H9 (cell line): ENCODE results near the gene ALG10B. TPM values are rescaled to one million over a fixed set of nuclear protein-coding genes. Genes with fewer than 3 reads are reported as not detected.
"Not testable (repeated sequence)": the region's sequence is repeated elsewhere in the genome, so short reads cannot be mapped to it uniquely, and the experiment has no call there.

Experiments
- DNase-seq: peaks from one replicate; pipeline ENCODE4 v3.0.0-alpha.2; 2017
- H2AFZ ChIP-seq: one replicate; pipeline ENCODE4 v1.6.1; 2013; ENCODE audit warnings: mild to moderate bottlenecking, low read length, control low read depth, moderate library complexity
- H2AK5ac ChIP-seq: 2 replicates; pipeline ENCODE4 v1.6.1; 2013; ENCODE audit warnings: low read length, control low read depth, mixed read lengths; ENCODE audit not compliant: insufficient read length
- H2BK120ac ChIP-seq: one replicate; pipeline ENCODE4 v1.6.1; 2013; ENCODE audit warnings: low read depth, mild to moderate bottlenecking, low read length, control low read depth, inconsistent platforms; ENCODE audit not compliant: poor library complexity, severe bottlenecking
- H2BK12ac ChIP-seq: 2 replicates; pipeline ENCODE4 v1.6.1; 2013; ENCODE audit warnings: low read length, control low read depth, mixed read lengths, low read depth; ENCODE audit not compliant: insufficient read length
- H2BK15ac ChIP-seq: 2 replicates; pipeline ENCODE4 v1.6.1; 2013; ENCODE audit warnings: low read depth, low read length, control low read depth
- H2BK20ac ChIP-seq: one replicate; pipeline ENCODE4 v1.6.1; 2013; ENCODE audit warnings: low read depth, mild to moderate bottlenecking, low read length, control low read depth, inconsistent platforms; ENCODE audit not compliant: poor library complexity, severe bottlenecking
- H2BK5ac ChIP-seq: 2 replicates; pipeline ENCODE4 v1.6.1; 2013; ENCODE audit warnings: low read length, control low read depth, mixed read lengths; ENCODE audit not compliant: insufficient read length
- H3K14ac ChIP-seq: 2 replicates; pipeline ENCODE4 v1.6.1; 2013; ENCODE audit warnings: low read length, control low read depth; ENCODE audit not compliant: insufficient read depth
- H3K18ac ChIP-seq: 2 replicates; pipeline ENCODE4 v1.6.1; 2013; ENCODE audit warnings: low read depth, mild to moderate bottlenecking, mixed read lengths, low read length, control low read depth; ENCODE audit not compliant: insufficient read length
- H3K23ac ChIP-seq: 2 replicates; pipeline ENCODE4 v1.6.1; 2013; ENCODE audit warnings: low read length, control low read depth, mixed read lengths, low read depth; ENCODE audit not compliant: insufficient read length
- H3K23me2 ChIP-seq: 2 replicates; pipeline ENCODE4 v1.6.1; 2013; ENCODE audit warnings: low read depth, mild to moderate bottlenecking, mixed read lengths, low read length, control low read depth; ENCODE audit not compliant: insufficient read length, poor library complexity, severe bottlenecking
- H3K27ac ChIP-seq: 2 replicates; pipeline ENCODE4 v1.5.1; 2013; ENCODE audit warnings: low read length, control low read depth, mixed read lengths, low read depth; ENCODE audit not compliant: insufficient read length
- H3K27me3 ChIP-seq: 2 replicates; pipeline ENCODE4 v1.6.1; 2013; ENCODE audit warnings: low read length, control low read depth, inconsistent platforms; ENCODE audit not compliant: insufficient read depth
- H3K4ac ChIP-seq: 2 replicates; pipeline ENCODE4 v1.6.1; 2013; ENCODE audit warnings: low read depth, mild to moderate bottlenecking, control low read depth, inconsistent platforms, low read length, moderate library complexity
- H3K4me1 ChIP-seq: 2 replicates; pipeline ENCODE4 v1.6.1; 2013; ENCODE audit warnings: low read length, control low read depth, inconsistent platforms; ENCODE audit not compliant: insufficient read depth
- H3K4me2 ChIP-seq: 2 replicates; pipeline ENCODE4 v1.6.1; 2013; ENCODE audit warnings: low read length, control low read depth, mixed read lengths; ENCODE audit not compliant: insufficient read length, insufficient read depth
- H3K56ac ChIP-seq: 2 replicates; pipeline ENCODE4 v1.6.1; 2013; ENCODE audit warnings: low read depth, mild to moderate bottlenecking, mixed read lengths, low read length, control low read depth; ENCODE audit not compliant: insufficient read length
- H3K79me1 ChIP-seq: 2 replicates; pipeline ENCODE4 v1.6.1; 2013; ENCODE audit warnings: low read depth, mild to moderate bottlenecking, moderate library complexity, low read length, control low read depth, inconsistent platforms; ENCODE audit not compliant: insufficient read depth, poor library complexity, severe bottlenecking
- H3K79me2 ChIP-seq: 2 replicates; pipeline ENCODE4 v1.6.1; 2013; ENCODE audit warnings: low read length, control low read depth, inconsistent platforms; ENCODE audit not compliant: insufficient read depth
- H3K9ac ChIP-seq: 2 replicates; pipeline ENCODE4 v1.6.1; 2013; ENCODE audit warnings: low read length, control low read depth, mixed read lengths; ENCODE audit not compliant: insufficient read length; ENCODE audit errors: extremely low read depth
- H3K9me3 ChIP-seq: one replicate; pipeline ENCODE4 v1.6.1; 2013; ENCODE audit warnings: low read depth, low read length, inconsistent platforms; ENCODE audit not compliant: control insufficient read depth
- H3T11ph ChIP-seq: one replicate; pipeline ENCODE4 v1.6.1; 2013; ENCODE audit warnings: mild to moderate bottlenecking, low read length, control low read depth, inconsistent platforms
- H4K20me1 ChIP-seq: one replicate; pipeline ENCODE4 v1.6.1; 2013; ENCODE audit not compliant: control insufficient read depth, insufficient read length, insufficient read depth
- H4K5ac ChIP-seq: 2 replicates; pipeline ENCODE4 v1.6.1; 2013; ENCODE audit warnings: low read depth, mild to moderate bottlenecking, mixed read lengths, low read length, control low read depth; ENCODE audit not compliant: insufficient read length
- H4K8ac ChIP-seq: replicated peaks from 2 replicates; pipeline ENCODE4 v1.6.1; 2013; ENCODE audit warnings: low read length, control low read depth, mixed read lengths, low read depth; ENCODE audit not compliant: insufficient read length
- H4K91ac ChIP-seq: 2 replicates; pipeline ENCODE4 v1.6.1; 2013; ENCODE audit warnings: low read depth, mild to moderate bottlenecking, moderate library complexity, mixed read lengths, low read length, control low read depth; ENCODE audit not compliant: insufficient read length
- H3K27ac Mint-ChIP-seq, 3 experiments: 2 replicates in 2 of 3; 3 replicates in 1 of 3; pipeline ENCODE4 v1.8.0; 2020 to 2021; ENCODE audit warnings: mixed read lengths in 3 of 3, mild to moderate bottlenecking in 1 of 3, moderate library complexity in 1 of 3
- H3K27me3 Mint-ChIP-seq: 2 replicates; pipeline ENCODE4 v1.8.0; 2021; ENCODE audit warnings: low read depth, mild to moderate bottlenecking, moderate library complexity, mixed read lengths
- H3K36me3 Mint-ChIP-seq, 3 experiments: 2 replicates in 2 of 3; 3 replicates in 1 of 3; pipeline ENCODE4 v1.8.0; 2020 to 2021; ENCODE audit warnings: low read depth in 3 of 3, mixed read lengths in 3 of 3; ENCODE audit not compliant: insufficient read depth in 1 of 3
- H3K4me1 Mint-ChIP-seq, 2 experiments: 2 replicates each; pipeline ENCODE4 v1.8.0; 2020; ENCODE audit warnings: mixed read lengths in 2 of 2
- H3K4me3 Mint-ChIP-seq, 2 experiments: 2 replicates in 1 of 2; 3 replicates in 1 of 2; pipeline ENCODE4 v1.8.0; 2020 to 2021; ENCODE audit warnings: mild to moderate bottlenecking in 2 of 2, mixed read lengths in 2 of 2, moderate library complexity in 1 of 2
- H3K9me3 Mint-ChIP-seq, 2 experiments: 2 replicates in 1 of 2; 3 replicates in 1 of 2; pipeline ENCODE4 v1.8.0; 2020; ENCODE audit warnings: mild to moderate bottlenecking in 2 of 2, mixed read lengths in 2 of 2, moderate library complexity in 1 of 2
- WGBS: extraction: QIAGEN DNeasy Blood & Tissue Kit; methylation state at CpG from one replicate; pipeline ENCODE4 v1.1.7; 2013; ENCODE audit warnings: missing lambda C conversion rate, low lambda C conversion rate, mixed read lengths; ENCODE audit not compliant: insufficient read length; ENCODE audit errors: extremely low coverage; 5-methylcytosine and 5-hydroxymethylcytosine counted together
- total RNA-seq: library from RNA; stranded (reverse); gene quantifications from 2 replicates; pipeline ENCODE4 v1.2.1, GENCODE V29; 2021

The ALG10B gene
- total RNA-seq, 1 experiment from 2014 or later, result 6.8 TPM

DNA sequence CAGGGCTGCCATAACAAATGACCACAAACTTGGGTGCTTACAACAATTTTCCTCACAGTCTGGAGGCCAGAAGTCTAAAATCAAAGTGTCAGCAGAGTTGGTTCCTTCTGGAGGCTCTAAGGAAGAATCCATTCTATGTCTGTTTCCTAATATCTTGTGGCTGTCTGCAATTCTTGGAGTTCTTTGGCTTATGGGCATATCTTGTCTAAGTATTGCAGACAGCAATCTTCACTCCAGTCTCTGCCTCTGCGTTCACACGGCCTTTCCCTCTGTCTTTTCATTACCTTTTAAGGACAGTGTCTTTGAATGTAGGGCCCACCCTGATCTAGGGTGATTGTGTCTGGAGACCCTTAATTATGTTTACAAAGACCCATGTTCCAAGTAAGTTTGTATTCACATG lies 5.4 kb downstream of the ALG10B start:
- H2AK5ac ChIP-seq, H3K9me3 ChIP-seq, H3K27me3 Mint-ChIP-seq, H3K27ac ChIP-seq, H2AFZ ChIP-seq, H3K79me1 ChIP-seq, H2BK15ac ChIP-seq, H4K20me1 ChIP-seq, H3K36me3 Mint-ChIP-seq, H3K14ac ChIP-seq, H3K79me2 ChIP-seq, H3K9ac ChIP-seq, H3T11ph ChIP-seq, H3K23ac ChIP-seq, H3K4me3 Mint-ChIP-seq, H3K4me1 Mint-ChIP-seq, H2BK5ac ChIP-seq, H3K27ac Mint-ChIP-seq, H4K5ac ChIP-seq, H3K23me2 ChIP-seq, H4K8ac ChIP-seq, H2BK12ac ChIP-seq, H3K56ac ChIP-seq, H4K91ac ChIP-seq, H3K18ac ChIP-seq, H3K9me3 Mint-ChIP-seq, H2BK20ac ChIP-seq, DNase-seq, H3K4ac ChIP-seq, H3K4me2 ChIP-seq, H2BK120ac ChIP-seq, H3K4me1 ChIP-seq, H3K27me3 ChIP-seq: not testable (repeated sequence)
- no CpG with 5 or more reads among the region's 2 CpGs for WGBS
